ENCODE results near the gene WNK3.

- TF ChIP-seq, protein P1, sequence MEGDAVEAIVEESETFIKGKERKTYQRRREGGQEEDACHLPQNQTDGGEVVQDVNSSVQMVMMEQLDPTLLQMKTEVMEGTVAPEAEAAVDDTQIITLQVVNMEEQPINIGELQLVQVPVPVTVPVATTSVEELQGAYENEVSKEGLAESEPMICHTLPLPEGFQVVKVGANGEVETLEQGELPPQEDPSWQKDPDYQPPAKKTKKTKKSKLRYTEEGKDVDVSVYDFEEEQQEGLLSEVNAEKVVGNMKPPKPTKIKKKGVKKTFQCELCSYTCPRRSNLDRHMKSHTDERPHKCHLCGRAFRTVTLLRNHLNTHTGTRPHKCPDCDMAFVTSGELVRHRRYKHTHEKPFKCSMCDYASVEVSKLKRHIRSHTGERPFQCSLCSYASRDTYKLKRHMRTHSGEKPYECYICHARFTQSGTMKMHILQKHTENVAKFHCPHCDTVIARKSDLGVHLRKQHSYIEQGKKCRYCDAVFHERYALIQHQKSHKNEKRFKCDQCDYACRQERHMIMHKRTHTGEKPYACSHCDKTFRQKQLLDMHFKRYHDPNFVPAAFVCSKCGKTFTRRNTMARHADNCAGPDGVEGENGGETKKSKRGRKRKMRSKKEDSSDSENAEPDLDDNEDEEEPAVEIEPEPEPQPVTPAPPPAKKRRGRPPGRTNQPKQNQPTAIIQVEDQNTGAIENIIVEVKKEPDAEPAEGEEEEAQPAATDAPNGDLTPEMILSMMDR (IDR thresholded peaks at IDR 0.05) = no peak
- TF ChIP-seq EZH2 (IDR thresholded peaks at IDR 0.05; ENCODE audit: borderline replicate concordance, insufficient read depth, low read depth, low read length, poor library complexity, severe bottlenecking) = no peak
Observed at GRCh38 chrX:54223581-54223980, 134.3 kb downstream of the WNK3 start.
